NCI-H748 treated with DMSO at 0.1 percent for 48 hours (cell line): ENCODE data around the gene SVOP.

ENCODE experiments used
- DNase-seq: peaks from one replicate; lab custom pipeline; 2025; lab: John Stamatoyannopoulos, UW

Gene SVOP

GRCh38 chr12:108930756-108931155 lies 90.1 kb downstream of the SVOP start:
- no peak for DNase-seq

- DNase-seq, result no peak
Measured at GRCh38 chr12:108930155-108930554, 90.7 kb downstream of the SVOP start.

GRCh38 chr12:108928695-108929094 lies 92.2 kb downstream of the SVOP start:
- DNase-seq, result no peak

- no peak for DNase-seq
Measured at GRCh38 chr12:108922918-108923317, 98.0 kb downstream of the SVOP start.

- DNase-seq, result no peak
Measured at GRCh38 chr12:108921946-108922345, 98.9 kb downstream of the SVOP start.

- no peak for DNase-seq
Measured at GRCh38 chr12:108918960-108919642, 101.8 kb downstream of the SVOP start.

GRCh38 chr12:108918206-108918605 lies 102.7 kb downstream of the SVOP start:
- no peak for DNase-seq

- DNase-seq, result no peak
Measured at GRCh38 chr12:108916336-108916735, 104.5 kb downstream of the SVOP start.

GRCh38 chr12:108915632-108916133 lies 105.2 kb downstream of the SVOP start:
- no peak for DNase-seq

GRCh38 chr12:108914121-108914531 lies 106.7 kb downstream of the SVOP start:
- DNase-seq, result no peak

GRCh38 chr12:108912361-108912760 lies 108.5 kb downstream of the SVOP start:
- DNase-seq, result no peak

GRCh38 chr12:108911915-108912314 lies 109.0 kb downstream of the SVOP start:
- no peak for DNase-seq

- DNase-seq, result no peak
Measured at GRCh38 chr12:108910336-108910735, 110.5 kb downstream of the SVOP start.

GRCh38 chr12:108907839-108908351 lies 113.0 kb downstream of the SVOP start:
- DNase-seq, result no peak

- no peak for DNase-seq
Measured at GRCh38 chr12:108906971-108907370, 113.9 kb downstream of the SVOP start.

- DNase-seq, result no peak
Measured at GRCh38 chr12:108905725-108906124, 115.1 kb downstream of the SVOP start.

GRCh38 chr12:108899145-108899544 lies 121.7 kb downstream of the SVOP start:
- no peak for DNase-seq

GRCh38 chr12:108896817-108897216 lies 124.1 kb downstream of the SVOP start:
- DNase-seq, result no peak

GRCh38 chr12:108896336-108896735 lies 124.5 kb downstream of the SVOP start:
- DNase-seq, result no peak

- no peak for DNase-seq
Measured at GRCh38 chr12:108895220-108895802, 125.6 kb downstream of the SVOP start.

- DNase-seq, result no peak
Measured at GRCh38 chr12:108890208-108890607, 130.7 kb downstream of the SVOP start.

- no peak for DNase-seq
Measured at GRCh38 chr12:108888031-108888430, 132.8 kb downstream of the SVOP start.

- no peak for DNase-seq
Measured at GRCh38 chr12:108886873-108887629, 133.8 kb downstream of the SVOP start.
